ENCODE measurements around the gene VSX2.

VSX2 gene

GRCh38 chr14:74231784-74232183 is 7.5 kb upstream of the VSX2 start:
- 75 to 82% methylated on average over 7 to 8 of the region's 8 CpGs for WGBS, 2 experiments (ENCODE audit: insufficient coverage in 2 of 2)

DNA sequence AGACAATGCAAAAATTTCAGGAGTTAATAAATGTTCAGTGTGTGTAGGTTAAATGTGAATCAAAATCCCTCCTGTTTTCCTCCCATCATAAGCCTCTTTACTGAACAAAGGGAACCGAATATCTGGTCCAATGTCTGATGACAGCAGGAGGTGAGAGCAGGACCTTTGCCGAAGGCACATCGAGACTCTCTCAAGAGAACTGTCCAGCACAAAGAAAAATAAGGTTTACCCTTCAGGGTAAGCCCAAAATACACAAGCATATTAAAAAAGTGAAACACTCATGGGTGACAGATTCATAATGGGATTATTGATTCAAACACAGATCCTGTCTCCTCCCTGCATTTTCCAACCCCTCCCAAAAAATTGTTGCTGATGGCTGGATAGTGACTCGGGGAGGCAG is 4.2 kb upstream of the VSX2 start:
- Histone ChIP-seq H3K9me3 (ENCODE audit: control insufficient read depth, low read length) (peaks cover 10% of the 10 kb centered on the region), H3K36me3 (ENCODE audit: control insufficient read depth, insufficient read depth, low read length) (no peaks in the 10 kb centered on the region), H3K4me1 (ENCODE audit: control insufficient read depth, insufficient read depth, low read length, poor library complexity, severe bottlenecking) (no peaks in the 10 kb centered on the region), H3K27ac (ENCODE audit: low read depth, low read length, severe bottlenecking) (no peak overlapping the region), H3K4me3 (ENCODE audit: extremely low read depth, insufficient read depth, low read length, poor library complexity, severe bottlenecking) (no peak overlapping the region)
- WGBS, 2 experiments (ENCODE audit: insufficient coverage in 2 of 2): 67 to 83% methylated on average over 1 to 3 of the region's 4 CpGs

More at GRCh38 chr14:74231784-74232183, 7.5 kb upstream of the VSX2 start:
- Histone ChIP-seq H3K36me3 (ENCODE audit: control insufficient read depth, insufficient read depth, low read length) (no peaks in the 10 kb centered on the region), H3K4me3 (ENCODE audit: extremely low read depth, insufficient read depth, low read length, poor library complexity, severe bottlenecking) (no peak overlapping the region), H3K27ac (ENCODE audit: low read depth, low read length, severe bottlenecking) (no peak overlapping the region), H3K9me3 (ENCODE audit: control insufficient read depth, low read length) (peaks cover 10% of the 10 kb centered on the region), H3K4me1 (ENCODE audit: control insufficient read depth, insufficient read depth, low read length, poor library complexity, severe bottlenecking) (no peaks in the 10 kb centered on the region)

DNA sequence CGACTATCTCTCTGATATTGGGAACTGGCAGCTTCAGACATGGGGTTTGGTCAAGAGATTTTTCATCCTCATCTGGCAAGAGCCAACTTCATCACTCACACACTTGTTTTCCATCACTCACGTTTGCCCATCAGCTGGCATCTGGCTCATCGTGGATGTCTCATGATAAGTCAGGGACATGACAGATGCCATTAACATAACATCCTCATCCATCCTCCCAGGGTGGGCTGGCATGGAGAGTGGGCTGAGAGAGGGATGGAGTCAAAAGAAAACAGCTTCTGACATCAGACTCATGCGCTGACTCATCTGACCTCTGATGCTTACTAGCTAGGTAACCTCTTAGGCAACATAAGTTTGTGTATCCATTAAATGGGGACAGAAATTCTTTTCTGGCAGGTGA is 1.8 kb upstream of the VSX2 start:
- Histone ChIP-seq H3K4me3 (ENCODE audit: extremely low read depth, insufficient read depth, low read length, poor library complexity, severe bottlenecking) (no peak overlapping the region), H3K4me1 (ENCODE audit: control insufficient read depth, insufficient read depth, low read length, poor library complexity, severe bottlenecking) (peaks cover 4% of the 10 kb centered on the region), H3K36me3 (ENCODE audit: control insufficient read depth, insufficient read depth, low read length) (no peaks in the 10 kb centered on the region), H3K9me3 (ENCODE audit: control insufficient read depth, low read length) (peaks cover 1% of the 10 kb centered on the region), H3K27ac (ENCODE audit: low read depth, low read length, severe bottlenecking) (no peak overlapping the region)
- WGBS, 2 experiments (ENCODE audit: insufficient coverage in 2 of 2): 80 to 100% methylated on average over 1 to 2 of the region's 4 CpGs

DNA sequence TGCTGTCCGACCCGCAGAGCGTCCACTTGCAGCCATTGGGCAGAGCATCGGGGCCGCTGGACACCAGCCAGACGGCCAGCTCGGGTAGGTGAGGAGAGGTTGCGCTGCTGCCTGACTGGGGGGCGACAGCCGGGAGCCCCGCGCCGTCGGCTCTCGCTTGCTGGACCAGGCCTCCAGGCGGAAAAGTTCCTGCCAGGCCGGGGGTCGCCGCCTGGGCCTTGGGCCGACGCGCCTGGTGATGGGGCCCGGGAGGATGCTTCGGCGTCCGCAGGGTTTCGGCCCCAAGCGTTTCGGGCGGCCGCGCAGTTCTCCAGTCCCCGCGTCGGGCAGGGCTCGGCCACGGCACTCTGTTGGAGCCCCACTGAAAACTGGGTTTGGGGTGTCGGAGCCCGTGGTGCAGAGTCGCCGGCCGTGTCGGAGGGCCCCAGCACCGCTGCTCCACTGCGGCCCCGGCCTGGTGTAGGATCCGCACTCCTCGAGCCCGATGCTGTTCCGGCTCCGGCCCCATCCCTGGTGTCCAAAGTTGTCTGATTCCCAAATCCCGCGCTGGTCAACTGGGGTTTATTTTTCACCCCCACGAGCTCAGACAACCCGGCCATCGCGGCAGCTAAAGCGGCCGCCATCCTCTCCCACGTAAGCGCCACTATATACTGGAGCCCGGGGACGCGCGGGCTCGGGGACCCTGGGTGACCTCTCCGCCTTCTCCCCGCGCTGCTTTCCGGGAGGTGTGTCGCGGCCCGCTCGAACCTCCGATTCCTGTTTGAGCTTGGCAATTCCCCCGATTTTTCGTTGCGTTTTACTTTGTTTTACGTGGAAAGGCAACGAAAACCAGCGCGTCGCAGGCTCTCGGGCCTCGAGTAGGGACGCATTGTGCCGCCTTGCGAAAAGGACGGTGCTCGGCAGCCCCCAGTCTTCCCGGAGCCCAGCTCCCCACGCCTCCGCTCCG is 872 bp downstream of the VSX2 start:
- Histone ChIP-seq H3K4me3 (ENCODE audit: extremely low read depth, insufficient read depth, low read length, poor library complexity, severe bottlenecking) (no peak overlapping the region), H3K27ac (ENCODE audit: low read depth, low read length, severe bottlenecking) (no peak overlapping the region), H3K9me3 (ENCODE audit: control insufficient read depth, low read length) (no peaks in the 10 kb centered on the region), H3K36me3 (ENCODE audit: control insufficient read depth, insufficient read depth, low read length) (no peaks in the 10 kb centered on the region), H3K4me1 (ENCODE audit: control insufficient read depth, insufficient read depth, low read length, poor library complexity, severe bottlenecking) (peaks cover 4% of the 10 kb centered on the region)
- 1 to 3% methylated on average over 65 to 90 of the region's 94 CpGs for WGBS, 2 experiments (ENCODE audit: insufficient coverage in 2 of 2)

- H3K4me3 ChIP-seq (ENCODE audit: extremely low read depth, insufficient read depth, low read length, poor library complexity, severe bottlenecking): no peak overlapping the region
- peaks cover 4% of the 10 kb centered on the region for H3K4me1 ChIP-seq (ENCODE audit: control insufficient read depth, insufficient read depth, low read length, poor library complexity, severe bottlenecking)
- WGBS, 2 experiments (ENCODE audit: insufficient coverage in 2 of 2): 1% methylated on average over 73 to 77 of the region's 80 CpGs
- no peaks in the 10 kb centered on the region for H3K9me3 ChIP-seq (ENCODE audit: control insufficient read depth, low read length)
- H3K27ac ChIP-seq (ENCODE audit: low read depth, low read length, severe bottlenecking): no peak overlapping the region
- H3K36me3 ChIP-seq (ENCODE audit: control insufficient read depth, insufficient read depth, low read length): no peaks in the 10 kb centered on the region
Observed at GRCh38 chr14:74240794-74241651, 1.8 kb downstream of the VSX2 start.

DNA sequence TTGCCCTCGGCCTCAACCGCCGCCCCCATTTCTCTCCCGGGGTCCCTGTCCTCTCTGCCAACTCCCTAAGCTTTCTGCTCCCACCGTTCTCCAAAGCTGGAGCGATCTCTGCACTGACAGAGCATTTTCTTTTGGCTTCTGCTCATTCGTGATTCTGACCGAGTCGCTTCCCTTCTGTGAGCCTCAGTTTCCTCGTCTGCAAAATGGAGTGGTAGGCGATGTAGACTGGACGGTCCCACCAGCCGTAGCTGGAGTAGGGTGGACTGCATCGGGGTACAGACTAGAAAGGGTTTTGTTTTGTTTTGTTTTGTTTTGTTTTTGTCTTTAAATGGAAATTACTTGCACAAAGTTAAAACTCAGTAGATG is 2.4 kb downstream of the VSX2 start:
- 5 to 9% methylated on average over 10 to 13 of the region's 14 CpGs for WGBS, 2 experiments (ENCODE audit: insufficient coverage in 2 of 2)
- Histone ChIP-seq H3K4me1 (ENCODE audit: control insufficient read depth, insufficient read depth, low read length, poor library complexity, severe bottlenecking) (peaks cover 4% of the 10 kb centered on the region), H3K9me3 (ENCODE audit: control insufficient read depth, low read length) (no peaks in the 10 kb centered on the region), H3K4me3 (ENCODE audit: extremely low read depth, insufficient read depth, low read length, poor library complexity, severe bottlenecking) (no peak overlapping the region), H3K36me3 (ENCODE audit: control insufficient read depth, insufficient read depth, low read length) (no peaks in the 10 kb centered on the region), H3K27ac (ENCODE audit: low read depth, low read length, severe bottlenecking) (no peak overlapping the region)

GRCh38 chr14:74242021-74242779 is 3.0 kb downstream of the VSX2 start:
- 3 to 5% methylated on average over 15 to 19 of the region's 28 CpGs for WGBS, 2 experiments (ENCODE audit: insufficient coverage in 2 of 2)
- Histone ChIP-seq H3K9me3 (ENCODE audit: control insufficient read depth, low read length) (no peaks in the 10 kb centered on the region), H3K4me3 (ENCODE audit: extremely low read depth, insufficient read depth, low read length, poor library complexity, severe bottlenecking) (no peak overlapping the region)

GRCh38 chr14:74242780-74243042 is 3.5 kb downstream of the VSX2 start:
- Histone ChIP-seq H3K36me3 (ENCODE audit: control insufficient read depth, insufficient read depth, low read length) (no peaks in the 10 kb centered on the region), H3K9me3 (ENCODE audit: control insufficient read depth, low read length) (no peaks in the 10 kb centered on the region), H3K27ac (ENCODE audit: low read depth, low read length, severe bottlenecking) (no peak overlapping the region), H3K4me1 (ENCODE audit: control insufficient read depth, insufficient read depth, low read length, poor library complexity, severe bottlenecking) (peaks cover 4% of the 10 kb centered on the region), H3K4me3 (ENCODE audit: extremely low read depth, insufficient read depth, low read length, poor library complexity, severe bottlenecking) (no peak overlapping the region)
- WGBS, 2 experiments (ENCODE audit: insufficient coverage in 2 of 2): 29 to 36% methylated on average over 3 to 4 of the region's 4 CpGs

More at GRCh38 chr14:74242021-74242779, 3.0 kb downstream of the VSX2 start:
- Histone ChIP-seq H3K36me3 (ENCODE audit: control insufficient read depth, insufficient read depth, low read length) (no peaks in the 10 kb centered on the region), H3K27ac (ENCODE audit: low read depth, low read length, severe bottlenecking) (no peak overlapping the region), H3K4me1 (ENCODE audit: control insufficient read depth, insufficient read depth, low read length, poor library complexity, severe bottlenecking) (peaks cover 4% of the 10 kb centered on the region)

DNA sequence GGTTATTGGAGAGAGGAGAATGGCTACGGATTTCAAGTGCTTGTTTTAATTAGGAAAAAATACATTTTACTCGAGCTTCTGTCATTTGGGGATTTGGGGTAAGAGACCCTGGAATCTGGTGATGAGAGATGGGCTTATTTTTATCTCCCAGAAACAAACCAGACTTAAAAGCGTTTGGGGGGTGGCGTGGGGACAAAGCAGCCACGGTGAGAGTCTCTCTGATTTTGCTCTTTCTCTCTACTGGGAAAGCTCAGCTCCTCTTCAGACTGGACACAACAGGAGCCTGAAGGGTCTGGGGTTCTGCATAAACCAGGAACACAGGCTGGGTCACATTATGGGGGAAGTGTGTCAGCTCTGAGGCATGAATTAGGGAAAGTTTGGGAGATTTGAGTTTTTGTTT is 3.8 kb downstream of the VSX2 start:
- Histone ChIP-seq H3K27ac (ENCODE audit: low read depth, low read length, severe bottlenecking) (no peak overlapping the region), H3K9me3 (ENCODE audit: control insufficient read depth, low read length) (no peaks in the 10 kb centered on the region), H3K4me3 (ENCODE audit: extremely low read depth, insufficient read depth, low read length, poor library complexity, severe bottlenecking) (no peak overlapping the region), H3K36me3 (ENCODE audit: control insufficient read depth, insufficient read depth, low read length) (no peaks in the 10 kb centered on the region), H3K4me1 (ENCODE audit: control insufficient read depth, insufficient read depth, low read length, poor library complexity, severe bottlenecking) (peaks cover 4% of the 10 kb centered on the region)
- 38 to 50% methylated on average over 1 to 4 of the region's 5 CpGs for WGBS, 2 experiments (ENCODE audit: insufficient coverage in 2 of 2)

- Histone ChIP-seq H3K9me3 (ENCODE audit: control insufficient read depth, low read length) (no peaks in the 10 kb centered on the region), H3K27ac (ENCODE audit: low read depth, low read length, severe bottlenecking) (no peak overlapping the region), H3K4me3 (ENCODE audit: extremely low read depth, insufficient read depth, low read length, poor library complexity, severe bottlenecking) (no peak overlapping the region), H3K36me3 (ENCODE audit: control insufficient read depth, insufficient read depth, low read length) (no peaks in the 10 kb centered on the region), H3K4me1 (ENCODE audit: control insufficient read depth, insufficient read depth, low read length, poor library complexity, severe bottlenecking) (peaks cover 4% of the 10 kb centered on the region)
- WGBS, 2 experiments (ENCODE audit: insufficient coverage in 2 of 2): 14% methylated on average over 2 of the region's 3 CpGs; no CpG with 5 or more reads in 1 of the 2 experiments
Observed at GRCh38 chr14:74244115-74244514, 4.9 kb downstream of the VSX2 start.

Data from mesodermal cell (in vitro differentiated cells).